ENCODE results near the gene C20orf144. TPM values are rescaled to one million over a fixed set of nuclear protein-coding genes. Genes with fewer than 3 reads are reported as not detected.

The C20orf144 gene
- total RNA-seq, 1 donor from 2014 or later = 0.44 TPM

- H3K9me3 Mint-ChIP-seq = no peaks in the 10 kb centered on the region
These were observed 22.6 kb downstream of the C20orf144 start for GRCh38 chr20:33684533-33685327.

GRCh38 chr20:33685328-33686099 is 23.4 kb downstream of the C20orf144 start:
- DNase-seq (ENCODE audit: low read depth, low spot score) = peak; percentile 64
- Mint-ChIP-seq H3K27ac (ENCODE audit: unreplicated experiment) (peak overlapping the region; percentile 96), H3K4me3 (peak overlapping the region; percentile 92), H3K36me3 (ENCODE audit: low read depth) (no peaks in the 10 kb centered on the region), H3K4me1 (peaks cover 57% of the 10 kb centered on the region), H3K9me3 (no peaks in the 10 kb centered on the region), H3K27me3 (ENCODE audit: low read depth) (peaks cover 3% of the 10 kb centered on the region)
- TF ChIP-seq CTCF (conservative IDR thresholded peaks at IDR 0.05) = no peak

More at GRCh38 chr20:33684533-33685327, 22.6 kb downstream of the C20orf144 start:
- H3K4me3 Mint-ChIP-seq = peak overlapping the region; percentile 92
- peaks cover 3% of the 10 kb centered on the region for H3K27me3 Mint-ChIP-seq (ENCODE audit: low read depth)
- peaks cover 51% of the 10 kb centered on the region for H3K4me1 Mint-ChIP-seq
- peak overlapping the region; percentile 96 for H3K27ac Mint-ChIP-seq (ENCODE audit: unreplicated experiment)
- DNase-seq (ENCODE audit: low read depth, low spot score) = no peak
- H3K36me3 Mint-ChIP-seq (ENCODE audit: low read depth) = no peaks in the 10 kb centered on the region
- TF ChIP-seq CTCF (conservative IDR thresholded peaks at IDR 0.05) = no peak

GRCh38 chr20:33686100-33686983 is 24.2 kb downstream of the C20orf144 start, which contains the start of gene E2F1:
E2F1 (minus strand) TSS chr20:33686385; CDS start chr20:33686264, 121 bp downstream.
- peak within 1 kb of the TSS; percentile 92 for H3K4me3 Mint-ChIP-seq
- peaks cover 3% of the 10 kb centered on the region for H3K27me3 Mint-ChIP-seq (ENCODE audit: low read depth)
- peaks cover 55% of the 10 kb centered on the region for H3K4me1 Mint-ChIP-seq
- H3K36me3 Mint-ChIP-seq (ENCODE audit: low read depth) = no peaks in the 10 kb centered on the region
- no peaks in the 10 kb centered on the region for H3K9me3 Mint-ChIP-seq
- TF ChIP-seq CTCF (conservative IDR thresholded peaks at IDR 0.05) = peak; percentile 56
- DNase-seq (ENCODE audit: low read depth, low spot score) = peak; percentile 100
- H3K27ac Mint-ChIP-seq (ENCODE audit: unreplicated experiment) = peak within 1 kb of the TSS; percentile 96

GRCh38 chr20:33686984-33687366 is 24.8 kb downstream of the C20orf144 start:
- H3K27me3 Mint-ChIP-seq (ENCODE audit: low read depth) = peaks cover 3% of the 10 kb centered on the region
- TF ChIP-seq CTCF (conservative IDR thresholded peaks at IDR 0.05) = no peak
- DNase-seq (ENCODE audit: low read depth, low spot score) = no peak
- H3K9me3 Mint-ChIP-seq = no peaks in the 10 kb centered on the region
- H3K4me1 Mint-ChIP-seq = peaks cover 48% of the 10 kb centered on the region
- H3K36me3 Mint-ChIP-seq (ENCODE audit: low read depth) = no peaks in the 10 kb centered on the region
- peak overlapping the region; percentile 31 for H3K27ac Mint-ChIP-seq (ENCODE audit: unreplicated experiment)
- peak overlapping the region; percentile 82 for H3K4me3 Mint-ChIP-seq

GRCh38 chr20:33687370-33687915 is 25.3 kb downstream of the C20orf144 start:
- H3K9me3 Mint-ChIP-seq = no peaks in the 10 kb centered on the region
- TF ChIP-seq CTCF (conservative IDR thresholded peaks at IDR 0.05) = no peak
- peaks cover 3% of the 10 kb centered on the region for H3K27me3 Mint-ChIP-seq (ENCODE audit: low read depth)
- peaks cover 44% of the 10 kb centered on the region for H3K4me1 Mint-ChIP-seq
- H3K27ac Mint-ChIP-seq (ENCODE audit: unreplicated experiment) = no peak overlapping the region
- H3K4me3 Mint-ChIP-seq = peak overlapping the region; percentile 77
- no peak for DNase-seq (ENCODE audit: low read depth, low spot score)
- no peaks in the 10 kb centered on the region for H3K36me3 Mint-ChIP-seq (ENCODE audit: low read depth)

All from neural crest cell (in vitro differentiated cells).